Endodermal cell (in vitro differentiated cells): Measurements from ENCODE around the gene AIRE. TPM values are rescaled to one million over a fixed set of nuclear protein-coding genes. Genes with fewer than 3 reads are reported as not detected.

ENCODE experiments used
- DNase-seq: peaks from one replicate; pipeline ENCODE4 v3.0.0-alpha.2; 2017
- H3K27ac ChIP-seq: 2 replicates; pipeline ENCODE4 v1.5.1; 2013; ENCODE audit warnings: mild to moderate bottlenecking, low read depth, low read length, moderate library complexity
- H3K27me3 ChIP-seq: 2 replicates; pipeline ENCODE4 v1.6.1; 2013; ENCODE audit warnings: mild to moderate bottlenecking, low read length, moderate library complexity; ENCODE audit not compliant: insufficient read depth, control insufficient read depth, poor library complexity, severe bottlenecking
- H3K36me3 ChIP-seq: 2 replicates; pipeline ENCODE4 v1.7.0; 2013; ENCODE audit warnings: mild to moderate bottlenecking, low read length, moderate library complexity; ENCODE audit not compliant: control insufficient read depth, insufficient read depth
- H3K4me1 ChIP-seq: one replicate; pipeline ENCODE4 v1.7.0; 2013; ENCODE audit warnings: low read length; ENCODE audit not compliant: control insufficient read depth, insufficient read depth
- H3K4me3 ChIP-seq: 2 replicates; pipeline ENCODE4 v1.5.1; 2013; ENCODE audit warnings: mild to moderate bottlenecking, low read length, moderate library complexity
- H3K9ac ChIP-seq: 2 replicates; pipeline ENCODE4 v1.6.1; 2013; ENCODE audit warnings: mild to moderate bottlenecking, low read length, moderate library complexity; ENCODE audit not compliant: poor library complexity, severe bottlenecking; ENCODE audit errors: extremely low read depth
- H3K9me3 ChIP-seq: 2 replicates; pipeline ENCODE4 v1.6.1; 2013; ENCODE audit warnings: mild to moderate bottlenecking, low read length, moderate library complexity; ENCODE audit not compliant: control insufficient read depth
- H3K27ac Mint-ChIP-seq: 2 replicates; pipeline ENCODE4 v1.8.0; 2020; ENCODE audit warnings: mixed read lengths
- H3K27me3 Mint-ChIP-seq: 2 replicates; pipeline ENCODE4 v1.8.0; 2021; ENCODE audit warnings: mild to moderate bottlenecking, mixed read lengths; ENCODE audit not compliant: insufficient read depth
- H3K36me3 Mint-ChIP-seq: 2 replicates; pipeline ENCODE4 v1.8.0; 2020; ENCODE audit warnings: low read depth, mixed read lengths
- H3K4me1 Mint-ChIP-seq: 2 replicates; pipeline ENCODE4 v1.8.0; 2020; ENCODE audit warnings: mixed read lengths
- H3K4me3 Mint-ChIP-seq: 2 replicates; pipeline ENCODE4 v1.8.0; 2020; ENCODE audit warnings: mild to moderate bottlenecking, moderate library complexity, mixed read lengths
- H3K9me3 Mint-ChIP-seq: 2 replicates; pipeline ENCODE4 v1.8.0; 2020; ENCODE audit warnings: mild to moderate bottlenecking, mixed read lengths
- WGBS, 2 experiments: methylation state at CpG; one replicate each; pipeline versions ENCODE4 v1.1.5 to v1.1.7; 2013; ENCODE audit warnings: missing lambda C conversion rate in 2 of 2, mixed read lengths in 1 of 2; ENCODE audit not compliant: insufficient coverage in 1 of 2, insufficient read length in 1 of 2; 5-methylcytosine and 5-hydroxymethylcytosine counted together
- total RNA-seq, 2 donors: library from RNA; stranded (reverse); fragmentation: NEBNext Ultra II Directional in 1 of 2; extraction: Animal tissue kit (Norgen Biotek cat#: 25700) in 1 of 2; gene quantifications; 2 replicates in 1 of 2; 3 replicates in 1 of 2; pipeline ENCODE4 v1.2.1, GENCODE V29; 2021
- TF ChIP-seq, protein P1 (sequence below): fragments of 200-600 bp; sonication (generic); conservative IDR thresholded peaks from 2 replicates; pipeline ENCODE4 v1.5.0; 2021; ENCODE audit warnings: antibody characterized with exemption, mild to moderate bottlenecking

AIRE gene
- total RNA-seq, 2 donors from 2014 or later: 1.2 to 2.7 TPM

GRCh38 chr21:44331209-44331608 lies 45.5 kb downstream of the AIRE start:
- H3K4me1 Mint-ChIP-seq: no peaks in the 10 kb centered on the region
- TF ChIP-seq, protein P1, sequence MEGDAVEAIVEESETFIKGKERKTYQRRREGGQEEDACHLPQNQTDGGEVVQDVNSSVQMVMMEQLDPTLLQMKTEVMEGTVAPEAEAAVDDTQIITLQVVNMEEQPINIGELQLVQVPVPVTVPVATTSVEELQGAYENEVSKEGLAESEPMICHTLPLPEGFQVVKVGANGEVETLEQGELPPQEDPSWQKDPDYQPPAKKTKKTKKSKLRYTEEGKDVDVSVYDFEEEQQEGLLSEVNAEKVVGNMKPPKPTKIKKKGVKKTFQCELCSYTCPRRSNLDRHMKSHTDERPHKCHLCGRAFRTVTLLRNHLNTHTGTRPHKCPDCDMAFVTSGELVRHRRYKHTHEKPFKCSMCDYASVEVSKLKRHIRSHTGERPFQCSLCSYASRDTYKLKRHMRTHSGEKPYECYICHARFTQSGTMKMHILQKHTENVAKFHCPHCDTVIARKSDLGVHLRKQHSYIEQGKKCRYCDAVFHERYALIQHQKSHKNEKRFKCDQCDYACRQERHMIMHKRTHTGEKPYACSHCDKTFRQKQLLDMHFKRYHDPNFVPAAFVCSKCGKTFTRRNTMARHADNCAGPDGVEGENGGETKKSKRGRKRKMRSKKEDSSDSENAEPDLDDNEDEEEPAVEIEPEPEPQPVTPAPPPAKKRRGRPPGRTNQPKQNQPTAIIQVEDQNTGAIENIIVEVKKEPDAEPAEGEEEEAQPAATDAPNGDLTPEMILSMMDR: no peak
- no peaks in the 10 kb centered on the region for H3K9me3 Mint-ChIP-seq
- H3K36me3 Mint-ChIP-seq: peaks cover 5% of the 10 kb centered on the region
- H3K9ac ChIP-seq: no peak overlapping the region
- no peaks in the 10 kb centered on the region for H3K4me1 ChIP-seq
- H3K27me3 ChIP-seq: no peaks in the 10 kb centered on the region
- no peak for DNase-seq
- no peak overlapping the region for H3K27ac ChIP-seq
- WGBS, 2 experiments: 93 to 100% methylated on average over 6 to 16 of the region's 16 CpGs
- H3K9me3 ChIP-seq: no peaks in the 10 kb centered on the region
- H3K4me3 ChIP-seq: no peak overlapping the region
- no peaks in the 10 kb centered on the region for H3K27me3 Mint-ChIP-seq
- no peak overlapping the region for H3K4me3 Mint-ChIP-seq
- H3K36me3 ChIP-seq: peaks cover 3% of the 10 kb centered on the region
- no peak overlapping the region for H3K27ac Mint-ChIP-seq

DNA sequence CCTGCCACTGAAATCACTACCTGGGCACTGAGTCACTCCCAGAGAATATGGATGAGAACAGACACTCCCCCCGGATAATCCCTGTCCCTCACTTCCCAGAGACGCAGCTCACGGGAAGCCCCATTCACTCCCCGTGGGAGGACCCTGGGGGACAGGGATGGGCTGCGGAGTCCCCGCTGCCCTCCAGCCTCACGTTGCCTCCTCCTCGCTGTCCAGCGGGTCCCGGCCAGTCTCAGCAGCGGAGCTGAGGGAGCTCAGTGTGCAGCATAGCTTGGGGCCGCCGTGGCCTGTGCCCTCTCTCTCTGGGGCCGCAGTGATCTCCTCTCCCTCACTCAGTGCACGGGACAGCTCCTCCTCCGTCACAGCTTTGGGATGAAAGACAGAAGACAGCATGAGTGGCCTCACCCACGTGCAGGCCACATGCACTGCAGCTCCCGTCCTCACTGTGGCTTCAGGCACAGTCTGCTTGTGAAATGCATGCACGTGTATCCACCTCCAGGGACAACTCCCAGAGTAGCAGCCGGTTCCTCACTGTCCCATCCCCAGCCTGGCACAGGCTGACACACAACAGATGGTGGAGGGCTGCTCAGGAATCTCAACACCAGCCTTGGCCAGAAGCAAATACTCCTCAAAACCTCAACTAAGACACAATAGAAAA lies 46.1 kb downstream of the AIRE start:
- no peak overlapping the region for H3K27ac ChIP-seq

GRCh38 chr21:44332383-44332782 lies 46.7 kb downstream of the AIRE start:
- H3K4me1 ChIP-seq: no peaks in the 10 kb centered on the region
- H3K9me3 Mint-ChIP-seq: no peaks in the 10 kb centered on the region
- DNase-seq: no peak
- WGBS, 2 experiments: 94 to 99% methylated on average over 17 of the region's 17 CpGs
- no peak overlapping the region for H3K9ac ChIP-seq
- no peak overlapping the region for H3K4me3 Mint-ChIP-seq
- no peaks in the 10 kb centered on the region for H3K9me3 ChIP-seq
- H3K27ac Mint-ChIP-seq: no peak overlapping the region
- H3K27me3 ChIP-seq: no peaks in the 10 kb centered on the region
- TF ChIP-seq, protein P1: peak; percentile 47
- H3K36me3 Mint-ChIP-seq: peaks cover 9% of the 10 kb centered on the region
- H3K27me3 Mint-ChIP-seq: no peaks in the 10 kb centered on the region
- no peak overlapping the region for H3K27ac ChIP-seq
- H3K4me3 ChIP-seq: no peak overlapping the region
- H3K36me3 ChIP-seq: peaks cover 10% of the 10 kb centered on the region
- peaks cover 5% of the 10 kb centered on the region for H3K4me1 Mint-ChIP-seq

More for the DNA sequence above, 46.1 kb downstream of the AIRE start:
- Mint-ChIP-seq H3K27me3 (no peaks in the 10 kb centered on the region), H3K4me3 (no peak overlapping the region), H3K27ac (peak overlapping the region; percentile 59), H3K4me1 (no peaks in the 10 kb centered on the region), H3K9me3 (no peaks in the 10 kb centered on the region), H3K36me3 (peaks cover 9% of the 10 kb centered on the region)
- H3K4me3 ChIP-seq: no peak overlapping the region
- no peaks in the 10 kb centered on the region for H3K9me3 ChIP-seq
- 93 to 94% methylated on average over 18 to 20 of the region's 20 CpGs for WGBS, 2 experiments
- DNase-seq: no peak
- H3K9ac ChIP-seq: no peak overlapping the region
- no peaks in the 10 kb centered on the region for H3K4me1 ChIP-seq
- no peaks in the 10 kb centered on the region for H3K27me3 ChIP-seq
- TF ChIP-seq, protein P1: no peak
- peaks cover 8% of the 10 kb centered on the region for H3K36me3 ChIP-seq
